PFSK-1 (cell line): ENCODE measurements around the gene ATG16L2.

Source experiments
- FOXP2 ChIP-seq: optimal IDR thresholded peaks from 2 replicates; pipeline ENCODE3; 2011; ENCODE audit warnings: borderline replicate concordance, control low read depth, inconsistent platforms; ENCODE audit not compliant: insufficient read depth; ENCODE audit errors: extremely low read length, extremely low read depth
- POLR2AphosphoS5 ChIP-seq: IDR thresholded peaks from 2 replicates; pipeline ENCODE4 v1.6.1; 2012; ENCODE audit warnings: low read depth, mild to moderate bottlenecking, control low read depth, low read length, moderate library complexity
- SIN3A ChIP-seq: IDR thresholded peaks from 2 replicates; pipeline ENCODE4 v1.6.1; 2012; ENCODE audit warnings: mild to moderate bottlenecking, low read length, moderate library complexity, borderline replicate concordance; ENCODE audit not compliant: insufficient read depth
- TAF1 ChIP-seq: IDR thresholded peaks from 2 replicates; pipeline ENCODE4 v1.6.1; 2012; ENCODE audit warnings: low read length, control low read depth, borderline replicate concordance; ENCODE audit not compliant: insufficient read depth
- TF ChIP-seq, protein P1 (sequence below), 2 experiments: IDR thresholded peaks; 2 replicates each; pipeline versions ENCODE4 v1.6.1 to v1.8.0; 2011 to 2012; ENCODE audit warnings: low read depth in 2 of 2, low read length in 2 of 2, control low read depth in 1 of 2, inconsistent platforms in 1 of 2, mild to moderate bottlenecking in 1 of 2, moderate library complexity in 1 of 2; ENCODE audit not compliant: insufficient read depth in 1 of 2

GRCh38 chr11:72778535-72779494 lies 35.4 kb upstream of the ATG16L2 start:
- TF ChIP-seq POLR2AphosphoS5 (no peak), TAF1 (no peak), SIN3A (no peak), FOXP2 (no peak)
- TF ChIP-seq, protein P1, sequence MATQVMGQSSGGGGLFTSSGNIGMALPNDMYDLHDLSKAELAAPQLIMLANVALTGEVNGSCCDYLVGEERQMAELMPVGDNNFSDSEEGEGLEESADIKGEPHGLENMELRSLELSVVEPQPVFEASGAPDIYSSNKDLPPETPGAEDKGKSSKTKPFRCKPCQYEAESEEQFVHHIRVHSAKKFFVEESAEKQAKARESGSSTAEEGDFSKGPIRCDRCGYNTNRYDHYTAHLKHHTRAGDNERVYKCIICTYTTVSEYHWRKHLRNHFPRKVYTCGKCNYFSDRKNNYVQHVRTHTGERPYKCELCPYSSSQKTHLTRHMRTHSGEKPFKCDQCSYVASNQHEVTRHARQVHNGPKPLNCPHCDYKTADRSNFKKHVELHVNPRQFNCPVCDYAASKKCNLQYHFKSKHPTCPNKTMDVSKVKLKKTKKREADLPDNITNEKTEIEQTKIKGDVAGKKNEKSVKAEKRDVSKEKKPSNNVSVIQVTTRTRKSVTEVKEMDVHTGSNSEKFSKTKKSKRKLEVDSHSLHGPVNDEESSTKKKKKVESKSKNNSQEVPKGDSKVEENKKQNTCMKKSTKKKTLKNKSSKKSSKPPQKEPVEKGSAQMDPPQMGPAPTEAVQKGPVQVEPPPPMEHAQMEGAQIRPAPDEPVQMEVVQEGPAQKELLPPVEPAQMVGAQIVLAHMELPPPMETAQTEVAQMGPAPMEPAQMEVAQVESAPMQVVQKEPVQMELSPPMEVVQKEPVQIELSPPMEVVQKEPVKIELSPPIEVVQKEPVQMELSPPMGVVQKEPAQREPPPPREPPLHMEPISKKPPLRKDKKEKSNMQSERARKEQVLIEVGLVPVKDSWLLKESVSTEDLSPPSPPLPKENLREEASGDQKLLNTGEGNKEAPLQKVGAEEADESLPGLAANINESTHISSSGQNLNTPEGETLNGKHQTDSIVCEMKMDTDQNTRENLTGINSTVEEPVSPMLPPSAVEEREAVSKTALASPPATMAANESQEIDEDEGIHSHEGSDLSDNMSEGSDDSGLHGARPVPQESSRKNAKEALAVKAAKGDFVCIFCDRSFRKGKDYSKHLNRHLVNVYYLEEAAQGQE (IDR thresholded peaks at IDR 0.05; ENCODE audit: insufficient read depth in 1 of 2, low read depth in 2 of 2, low read length in 2 of 2) = no peak
